ENCODE measurements around the gene DBT. TPM values are rescaled to one million over a fixed set of nuclear protein-coding genes. Genes with fewer than 3 reads are reported as not detected.
"Not testable (repeated sequence)": the region's sequence is repeated elsewhere in the genome, so short reads cannot be mapped to it uniquely, and the experiment has no call there.

DBT gene
- total RNA-seq, 4 donors from 2014 or later, result 9.1 to 14.2 (median 12.6) TPM

GRCh38 chr1:100266741-100267140, 17.1 kb upstream of the DBT start:
- peaks cover 19 to 44% (median 39%) of the 10 kb centered on the region in 4 donors for H3K36me3 ChIP-seq
- peaks cover 11 to 44% (median 37%) of the 10 kb centered on the region in 4 donors for H3K4me1 ChIP-seq
- WGBS, result 0% methylated on average over 8 of the region's 8 CpGs
- no peak for DNase-seq (ENCODE audit: extremely low spot score)
- no peaks in the 10 kb centered on the region for H3K9me3 ChIP-seq
- H3K27ac ChIP-seq (replicated peaks in 1 of 4), result peak overlapping the region; percentile 79 to 91 (median 82)
- peak overlapping the region; percentile 81 to 93 (median 85) for H3K4me3 ChIP-seq
- TF ChIP-seq POLR2A (IDR thresholded peaks at IDR 0.05; ENCODE audit: low read depth) (no peak), POLR2AphosphoS5 (IDR thresholded peaks at IDR 0.05) (no peak), CTCF (IDR thresholded peaks at IDR 0.05) (no peak)
- no peaks in the 10 kb centered on the region for H3K27me3 ChIP-seq
- intact Hi-C loops (cut with DNase I), result loop anchor here (5.0 to 10.0 kb wide), 2 partner anchors 86 to 618 kb away; partner anchors contain the start of gene CDC14A

GRCh38 chr1:100265931-100266740, 16.5 kb upstream of the DBT start, which contains the start of gene RTCA:
Gene RTCA, plus strand, starts transcription at chr1:100266216. Its CDS starts 160 bp downstream, at chr1:100266376.
- peaks cover 11 to 44% (median 37%) of the 10 kb centered on the region in 4 donors for H3K4me1 ChIP-seq
- peak within 1 kb of the TSS; percentile 81 to 93 (median 85) for H3K4me3 ChIP-seq
- peak; percentile 98 for DNase-seq (ENCODE audit: extremely low spot score)
- H3K9me3 ChIP-seq, result no peaks in the 10 kb centered on the region
- H3K27ac ChIP-seq (replicated peaks in 1 of 4), result peak within 1 kb of the TSS; percentile 79 to 91 (median 82)
- intact Hi-C loops (cut with DNase I), result loop anchor here (5.0 to 10.0 kb wide), 2 partner anchors 86 to 619 kb away; partner anchors contain the start of gene CDC14A
- H3K27me3 ChIP-seq, result no peaks in the 10 kb centered on the region
- H3K36me3 ChIP-seq, result peaks cover 13 to 38% (median 33%) of the 10 kb centered on the region in 4 donors
- under 1% methylated on average over 39 of the region's 53 CpGs for WGBS
- TF ChIP-seq CTCF (IDR thresholded peaks at IDR 0.05) (peak in 1 of 3 experiments; percentile 9), POLR2A (IDR thresholded peaks at IDR 0.05; ENCODE audit: low read depth) (no peak), POLR2AphosphoS5 (IDR thresholded peaks at IDR 0.05) (peak; percentile 89 to 98), EP300 (IDR thresholded peaks at IDR 0.05) (no peak)

- no peaks in the 10 kb centered on the region for H3K9me3 ChIP-seq
- no peaks in the 10 kb centered on the region for H3K27me3 ChIP-seq
- H3K4me1 ChIP-seq, result peaks cover 11 to 44% (median 37%) of the 10 kb centered on the region in 4 donors
- 3% methylated on average over 12 of the region's 12 CpGs for WGBS
- H3K27ac ChIP-seq (replicated peaks in 1 of 4), result peak overlapping the region; percentile 79 to 91 (median 82)
- TF ChIP-seq POLR2A (IDR thresholded peaks at IDR 0.05; ENCODE audit: low read depth), result no peak
- TF ChIP-seq CTCF (IDR thresholded peaks at IDR 0.05), result no peak
- TF ChIP-seq POLR2AphosphoS5 (IDR thresholded peaks at IDR 0.05), result no peak
- no peak for TF ChIP-seq EP300 (IDR thresholded peaks at IDR 0.05)
- H3K36me3 ChIP-seq, result peaks cover 11 to 32% (median 27%) of the 10 kb centered on the region in 4 donors
- DNase-seq (ENCODE audit: extremely low spot score), result no peak
- intact Hi-C loops (cut with DNase I), result loop anchor here (5.0 to 10.0 kb wide), 2 partner anchors 87 to 619 kb away; partner anchors contain the start of gene CDC14A
- peak overlapping the region; percentile 81 to 93 (median 85) for H3K4me3 ChIP-seq
These were observed 15.9 kb upstream of the DBT start for GRCh38 chr1:100265562-100265930.

GRCh38 chr1:100264081-100264480, 14.4 kb upstream of the DBT start:
- intact Hi-C loops (cut with DNase I), result loop anchor here (10.0 kb wide), 1 partner anchor 621 kb away; no protein-coding TSS in a partner anchor
- H3K27me3 ChIP-seq; H3K4me3 ChIP-seq; DNase-seq (ENCODE audit: extremely low spot score); H3K9me3 ChIP-seq; H3K27ac ChIP-seq (replicated peaks in 1 of 4): not testable (repeated sequence)
- peaks cover 11 to 19% (median 15%) of the 10 kb centered on the region in 4 donors for H3K36me3 ChIP-seq
- 96% methylated on average over 5 of the region's 5 CpGs for WGBS
- H3K4me1 ChIP-seq, result peaks cover 11 to 33% (median 31%) of the 10 kb centered on the region in 4 donors

GRCh38 chr1:100261686-100262085, 12.1 kb upstream of the DBT start:
- H3K27me3 ChIP-seq, result no peaks in the 10 kb centered on the region
- no peak for TF ChIP-seq POLR2AphosphoS5 (IDR thresholded peaks at IDR 0.05)
- TF ChIP-seq CTCF (IDR thresholded peaks at IDR 0.05), result no peak
- TF ChIP-seq EP300 (IDR thresholded peaks at IDR 0.05), result no peak
- TF ChIP-seq POLR2A (IDR thresholded peaks at IDR 0.05; ENCODE audit: low read depth), result no peak
- intact Hi-C loops (cut with DNase I), result loop anchor here (10.0 kb wide), 1 partner anchor 623 kb away; no protein-coding TSS in a partner anchor
- no peaks in the 10 kb centered on the region for H3K9me3 ChIP-seq
- H3K4me1 ChIP-seq, result peaks cover 0 to 9% (median 9%) of the 10 kb centered on the region in 4 donors
- H3K4me3 ChIP-seq, result no peak overlapping the region
- H3K27ac ChIP-seq (replicated peaks in 1 of 4), result no peak overlapping the region
- DNase-seq (ENCODE audit: extremely low spot score), result no peak
- H3K36me3 ChIP-seq, result no peaks in the 10 kb centered on the region

- WGBS, result 76% methylated on average over 6 of the region's 6 CpGs
- intact Hi-C loops (cut with DNase I); H3K4me3 ChIP-seq; H3K27ac ChIP-seq (replicated peaks in 1 of 4); H3K36me3 ChIP-seq; H3K27me3 ChIP-seq; H3K4me1 ChIP-seq; DNase-seq (ENCODE audit: extremely low spot score); H3K9me3 ChIP-seq: not testable (repeated sequence)
These were observed 8.8 kb upstream of the DBT start for GRCh38 chr1:100258427-100258826.

GRCh38 chr1:100256273-100256672, 6.6 kb upstream of the DBT start:
- WGBS, result 90% methylated on average over 5 of the region's 5 CpGs
- DNase-seq (ENCODE audit: extremely low spot score); intact Hi-C loops (cut with DNase I): not testable (repeated sequence)

More at GRCh38 chr1:100256273-100256672, 6.6 kb upstream of the DBT start:
- H3K4me1 ChIP-seq; H3K9me3 ChIP-seq; H3K36me3 ChIP-seq; H3K4me3 ChIP-seq; H3K27ac ChIP-seq (replicated peaks in 1 of 4); H3K27me3 ChIP-seq: not testable (repeated sequence)
